Astrocyte (in vitro differentiated cells and primary cell): ENCODE results near the gene HOXB7. TPM values are rescaled to one million over a fixed set of nuclear protein-coding genes. Genes with fewer than 3 reads are reported as not detected.

ENCODE experiments used
- DNase-seq: peaks from one replicate; pipeline ENCODE4 v3.0.0-alpha.2; 2010; ENCODE audit warnings: low read depth
- FAIRE-seq: peaks from 2 replicates; lab custom pipeline; 2011; peaks lifted over from hg19 to GRCh38; lab: Jason Lieb, UNC
- H2AFZ ChIP-seq: 2 replicates; pipeline ENCODE4 v1.6.0; 2012; ENCODE audit warnings: low read depth, low read length, inconsistent platforms
- H3K27ac ChIP-seq: 2 replicates; pipeline ENCODE4 v1.5.1; 2011; ENCODE audit warnings: low read depth, low read length, inconsistent platforms
- H3K27me3 ChIP-seq: 2 replicates; pipeline ENCODE4 v1.6.0; 2011; ENCODE audit warnings: low read length, inconsistent platforms; ENCODE audit not compliant: insufficient read depth
- H3K36me3 ChIP-seq: 2 replicates; pipeline ENCODE4 v1.5.1; 2011; ENCODE audit warnings: low read length, inconsistent platforms; ENCODE audit not compliant: insufficient read depth
- H3K4me1 ChIP-seq: 2 replicates; pipeline ENCODE4 v1.5.1; 2011; ENCODE audit warnings: low read length, inconsistent platforms; ENCODE audit not compliant: insufficient read depth
- H3K4me2 ChIP-seq: 2 replicates; pipeline ENCODE4 v1.6.0; 2012; ENCODE audit warnings: low read length, inconsistent platforms
- H3K4me3 ChIP-seq: 2 replicates; pipeline ENCODE4 v1.5.1; 2011; ENCODE audit warnings: low read depth, mild to moderate bottlenecking, low read length, inconsistent platforms; ENCODE audit not compliant: insufficient read depth
- H3K79me2 ChIP-seq: 2 replicates; pipeline ENCODE4 v1.6.0; 2012; ENCODE audit warnings: mild to moderate bottlenecking, low read length, inconsistent platforms; ENCODE audit not compliant: insufficient read depth
- H3K9ac ChIP-seq: 2 replicates; pipeline ENCODE4 v1.6.0; 2012; ENCODE audit warnings: mild to moderate bottlenecking, low read length, inconsistent platforms
- H3K9me3 ChIP-seq: 2 replicates; pipeline ENCODE4 v1.5.1; 2012; ENCODE audit warnings: low read depth, mild to moderate bottlenecking, low read length, inconsistent platforms; ENCODE audit not compliant: insufficient read depth
- H4K20me1 ChIP-seq: 2 replicates; pipeline ENCODE4 v1.6.0; 2012; ENCODE audit warnings: low read length, inconsistent platforms; ENCODE audit not compliant: insufficient read depth
- H3K27ac Mint-ChIP-seq: one replicate; pipeline ENCODE4 v1.8.0; 2021; ENCODE audit warnings: mild to moderate bottlenecking, mixed read lengths; ENCODE audit not compliant: unreplicated experiment
- H3K27me3 Mint-ChIP-seq: one replicate; pipeline ENCODE4 v1.8.0; 2021; ENCODE audit warnings: low read depth, mixed read lengths; ENCODE audit not compliant: unreplicated experiment
- H3K36me3 Mint-ChIP-seq: one replicate; pipeline ENCODE4 v1.8.0; 2021; ENCODE audit warnings: low read depth, mixed read lengths; ENCODE audit not compliant: unreplicated experiment
- H3K4me1 Mint-ChIP-seq: one replicate; pipeline ENCODE4 v1.8.0; 2021; ENCODE audit warnings: low read depth, mixed read lengths; ENCODE audit not compliant: unreplicated experiment
- H3K4me3 Mint-ChIP-seq: one replicate; pipeline ENCODE4 v1.8.0; 2021; ENCODE audit warnings: mild to moderate bottlenecking, moderate library complexity, mixed read lengths; ENCODE audit not compliant: unreplicated experiment
- H3K9me3 Mint-ChIP-seq: one replicate; pipeline ENCODE4 v1.8.0; 2021; ENCODE audit warnings: mild to moderate bottlenecking, mixed read lengths; ENCODE audit not compliant: unreplicated experiment
- CTCF ChIP-seq: IDR thresholded peaks from 2 replicates; pipeline ENCODE4 v1.5.1; 2011; ENCODE audit warnings: low read depth, mild to moderate bottlenecking, inconsistent platforms, low read length, moderate library complexity; ENCODE audit not compliant: insufficient read depth
- EZH2 ChIP-seq: IDR thresholded peaks from 2 replicates; pipeline ENCODE4 v1.6.1; 2012; ENCODE audit warnings: mild to moderate bottlenecking, low read length, inconsistent platforms; ENCODE audit not compliant: insufficient read depth
- total RNA-seq: library from RNA; stranded (reverse); gene quantifications from 2 replicates; pipeline ENCODE4 v1.2.1, GENCODE V29; 2021

HOXB7 gene
- total RNA-seq, 1 donor from 2014 or later, result not detected

GRCh38 chr17:48621410-48622392 lies 10.9 kb upstream of the HOXB7 start:
- no peaks in the 10 kb centered on the region for H3K79me2 ChIP-seq
- no peak overlapping the region for H3K27ac ChIP-seq
- no peaks in the 10 kb centered on the region for H3K36me3 ChIP-seq
- no peak for FAIRE-seq
- H4K20me1 ChIP-seq, result peaks cover 18% of the 10 kb centered on the region
- DNase-seq, result no peak
- no peak overlapping the region for H3K9ac ChIP-seq
- H3K27me3 Mint-ChIP-seq, result peaks cover 85% of the 10 kb centered on the region
- H3K9me3 ChIP-seq, result peaks cover 8% of the 10 kb centered on the region
- no peak overlapping the region for H3K4me3 Mint-ChIP-seq
- peaks cover 2% of the 10 kb centered on the region for H3K4me1 Mint-ChIP-seq
- peaks cover 11% of the 10 kb centered on the region for H3K4me1 ChIP-seq
- H2AFZ ChIP-seq, result no peak overlapping the region
- peak; percentile 79 for TF ChIP-seq EZH2
- no peak for TF ChIP-seq CTCF
- peak overlapping the region; percentile 81 for H3K27ac Mint-ChIP-seq
- H3K27me3 ChIP-seq, result peaks cover 96% of the 10 kb centered on the region
- H3K36me3 Mint-ChIP-seq, result peaks cover 4% of the 10 kb centered on the region
- no peak overlapping the region for H3K4me2 ChIP-seq
- no peak overlapping the region for H3K4me3 ChIP-seq
- H3K9me3 Mint-ChIP-seq, result peaks cover 21% of the 10 kb centered on the region

GRCh38 chr17:48620461-48621139 lies 9.8 kb upstream of the HOXB7 start:
- Mint-ChIP-seq H3K4me1 (peaks cover 2% of the 10 kb centered on the region), H3K27me3 (peaks cover 93% of the 10 kb centered on the region), H3K9me3 (peaks cover 19% of the 10 kb centered on the region), H3K36me3 (peaks cover 4% of the 10 kb centered on the region), H3K4me3 (peak overlapping the region; percentile 62), H3K27ac (no peak overlapping the region)
- Histone ChIP-seq H3K27me3 (peaks cover 98% of the 10 kb centered on the region), H3K9ac (no peak overlapping the region), H3K79me2 (no peaks in the 10 kb centered on the region), H4K20me1 (peaks cover 25% of the 10 kb centered on the region), H3K4me2 (no peak overlapping the region), H2AFZ (no peak overlapping the region), H3K27ac (no peak overlapping the region), H3K9me3 (peaks cover 8% of the 10 kb centered on the region), H3K4me1 (peaks cover 4% of the 10 kb centered on the region), H3K4me3 (no peak overlapping the region), H3K36me3 (no peaks in the 10 kb centered on the region)
- TF ChIP-seq CTCF (no peak), EZH2 (no peak)
- DNase-seq, result no peak
- FAIRE-seq, result no peak
